ENCODE results near the gene GUK1. TPM values are rescaled to one million over a fixed set of nuclear protein-coding genes. Genes with fewer than 3 reads are reported as not detected.

The GUK1 gene
- total RNA-seq, 3 donors from 2014 or later (not counting 1 experiment from before 2014, with no cell fraction given) = 292 to 313 (median 308) TPM

- Histone ChIP-seq H3K27me3 (ENCODE audit: control insufficient read depth, insufficient read depth, low read length) (no peaks in the 10 kb centered on the region), H3K9me3 (ENCODE audit: control insufficient read depth, insufficient read depth, low read length) (peaks cover 2% of the 10 kb centered on the region), H3K4me3 (ENCODE audit: low read length) (no peak overlapping the region), H3K27ac (ENCODE audit: low read length) (no peak overlapping the region), H3K4me1 (ENCODE audit: control insufficient read depth, insufficient read depth, low read length) (peaks cover 15% of the 10 kb centered on the region), H3K36me3 (ENCODE audit: control insufficient read depth, insufficient read depth, low read length) (peaks cover 2% of the 10 kb centered on the region)
- WGBS (ENCODE audit: insufficient coverage) = 95% methylated on average over 19 of the region's 19 CpGs
- H3K4me3 Mint-ChIP-seq = no peak overlapping the region
- no peaks in the 10 kb centered on the region for H3K9me3 Mint-ChIP-seq
- H3K27ac Mint-ChIP-seq = no peak overlapping the region
- intact Hi-C loops (cut with micrococcal nuclease) = no loop called here
- no peak for TF ChIP-seq CTCF (IDR thresholded peaks at IDR 0.05)
- ATAC-seq = no peak
- no peaks in the 10 kb centered on the region for H3K27me3 Mint-ChIP-seq (ENCODE audit: low read depth in 2 of 2)
- no peaks in the 10 kb centered on the region for H3K36me3 Mint-ChIP-seq
- H3K4me1 Mint-ChIP-seq = peaks cover 23 to 28% of the 10 kb centered on the region in 2 donors
- DNase-seq = no peak
These were observed 36.5 kb downstream of the GUK1 start for GRCh38 chr1:228176461-228177182.

GRCh38 chr1:228177183-228177475 is 37.0 kb downstream of the GUK1 start:
- Mint-ChIP-seq H3K27ac (peak overlapping the region in 1 of 2 donors; percentile 33), H3K9me3 (no peaks in the 10 kb centered on the region), H3K4me1 (peaks cover 26 to 28% of the 10 kb centered on the region in 2 donors), H3K36me3 (no peaks in the 10 kb centered on the region), H3K4me3 (no peak overlapping the region), H3K27me3 (ENCODE audit: low read depth in 2 of 2) (no peaks in the 10 kb centered on the region)
- Histone ChIP-seq H3K36me3 (ENCODE audit: control insufficient read depth, insufficient read depth, low read length) (peaks cover 2% of the 10 kb centered on the region), H3K9me3 (ENCODE audit: control insufficient read depth, insufficient read depth, low read length) (peaks cover 2% of the 10 kb centered on the region), H3K4me3 (ENCODE audit: low read length) (no peak overlapping the region), H3K4me1 (ENCODE audit: control insufficient read depth, insufficient read depth, low read length) (peaks cover 19% of the 10 kb centered on the region), H3K27me3 (ENCODE audit: control insufficient read depth, insufficient read depth, low read length) (no peaks in the 10 kb centered on the region), H3K27ac (ENCODE audit: low read length) (no peak overlapping the region)
- intact Hi-C loops (cut with micrococcal nuclease) = no loop called here
- WGBS (ENCODE audit: insufficient coverage) = 91% methylated on average over 5 of the region's 5 CpGs
- DNase-seq (no peak), ATAC-seq (no peak)
- TF ChIP-seq CTCF (IDR thresholded peaks at IDR 0.05) = no peak

GRCh38 chr1:228177721-228178710 is 37.9 kb downstream of the GUK1 start:
- no peak for TF ChIP-seq CTCF (IDR thresholded peaks at IDR 0.05)
- Histone ChIP-seq H3K9me3 (ENCODE audit: control insufficient read depth, insufficient read depth, low read length) (peaks cover 2% of the 10 kb centered on the region), H3K4me1 (ENCODE audit: control insufficient read depth, insufficient read depth, low read length) (peaks cover 24% of the 10 kb centered on the region), H3K4me3 (ENCODE audit: low read length) (no peak overlapping the region), H3K27ac (ENCODE audit: low read length) (no peak overlapping the region), H3K27me3 (ENCODE audit: control insufficient read depth, insufficient read depth, low read length) (no peaks in the 10 kb centered on the region), H3K36me3 (ENCODE audit: control insufficient read depth, insufficient read depth, low read length) (peaks cover 2% of the 10 kb centered on the region)
- H3K27ac Mint-ChIP-seq = peak overlapping the region; percentile 33 to 64
- H3K9me3 Mint-ChIP-seq = no peaks in the 10 kb centered on the region
- H3K4me3 Mint-ChIP-seq = peak overlapping the region; percentile 38
- WGBS (ENCODE audit: insufficient coverage) = 83% methylated on average over 11 of the region's 12 CpGs
- no peaks in the 10 kb centered on the region for H3K27me3 Mint-ChIP-seq (ENCODE audit: low read depth in 2 of 2)
- H3K4me1 Mint-ChIP-seq = peaks cover 19 to 21% of the 10 kb centered on the region in 2 donors
- ATAC-seq (peak in 1 of 3 donors; percentile 42), DNase-seq (no peak)
- intact Hi-C loops (cut with micrococcal nuclease) = no loop called here
- H3K36me3 Mint-ChIP-seq = no peaks in the 10 kb centered on the region

Data from natural killer cell (primary cell).